HEK293T (cell line): ENCODE results near the gene CPA4.

ENCODE experiments used
- FOXK2 ChIP-seq: fragments of 450-650 bp; IDR thresholded peaks from 2 replicates; pipeline ENCODE4 v1.6.1; 2016; ENCODE audit warnings: mild to moderate bottlenecking
- FOXM1 ChIP-seq: fragments of 450-650 bp; IDR thresholded peaks from 2 replicates; pipeline ENCODE4 v1.6.1; 2017; ENCODE audit warnings: mild to moderate bottlenecking, borderline replicate concordance
- TARDBP ChIP-seq: fragments of 450-650 bp; IDR thresholded peaks from 2 replicates; pipeline ENCODE4 v1.6.1; 2016

DNA sequence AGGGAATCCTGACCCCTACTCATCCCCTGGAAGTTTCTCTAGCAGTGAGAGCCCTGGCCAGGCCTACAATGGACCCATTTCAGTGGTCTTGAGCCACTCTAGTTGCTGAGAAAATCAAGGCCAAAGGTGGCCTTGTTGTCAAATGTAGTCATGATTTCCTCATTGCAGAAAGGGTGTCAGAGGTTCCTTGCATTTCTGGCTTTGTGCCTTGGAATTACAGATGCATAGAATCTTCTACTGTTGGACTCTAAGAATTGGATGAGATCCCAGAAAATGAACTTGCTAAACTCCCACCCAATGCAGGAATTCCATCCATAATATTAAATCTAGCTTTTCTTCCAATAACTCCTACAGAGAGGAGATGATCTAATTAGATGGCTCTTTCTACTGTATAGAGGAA is 14.1 kb upstream of the CPA4 start:
- TF ChIP-seq TARDBP (no peak), FOXK2 (no peak), FOXM1 (no peak)
